GM21360 (cell line): Measurements from ENCODE around the gene THYN1.

ENCODE experiments used
- ATAC-seq: cut with Tn5 transposase; IDR thresholded peaks from one replicate; pipeline ENCODE4 v1.9.1; 2021; ENCODE audit warnings: mild to moderate bottlenecking, moderate library complexity; ENCODE audit not compliant: unreplicated experiment

Gene THYN1

GRCh38 chr11:134224710-134225664 is 28.2 kb downstream of the THYN1 start:
- peak; percentile 21 for ATAC-seq

GRCh38 chr11:134223836-134224709 is 29.1 kb downstream of the THYN1 start, which contains the start of the genes NCAPD3 and VPS26B:
NCAPD3 (minus strand) TSS chr11:134223967; CDS start chr11:134223926, 41 bp downstream.
VPS26B (plus strand) TSS chr11:134224671; CDS start chr11:134225123, 452 bp downstream.
- peak; percentile 71 for ATAC-seq

- no peak for ATAC-seq
Measured at GRCh38 chr11:134223121-134223520, 30.0 kb downstream of the THYN1 start.

GRCh38 chr11:134216816-134217215 is 36.3 kb downstream of the THYN1 start:
- no peak for ATAC-seq

- no peak for ATAC-seq
Measured at GRCh38 chr11:134215836-134216235, 37.3 kb downstream of the THYN1 start.

- ATAC-seq: no peak
Measured at GRCh38 chr11:134207538-134208239, 45.5 kb downstream of the THYN1 start.

GRCh38 chr11:134206185-134206584 is 47.0 kb downstream of the THYN1 start:
- ATAC-seq: no peak

- no peak for ATAC-seq
Measured at GRCh38 chr11:134205729-134206128, 47.4 kb downstream of the THYN1 start.

- ATAC-seq: no peak
Measured at GRCh38 chr11:134202661-134203060, 50.5 kb downstream of the THYN1 start.

GRCh38 chr11:134200688-134201087 is 52.5 kb downstream of the THYN1 start:
- no peak for ATAC-seq

- ATAC-seq: no peak
Measured at GRCh38 chr11:134199531-134199930, 53.6 kb downstream of the THYN1 start.
